Measurements from ENCODE around the gene NCDN. TPM values are rescaled to one million over a fixed set of nuclear protein-coding genes. Genes with fewer than 3 reads are reported as not detected.

Gene NCDN
- total RNA-seq, 1 donor from 2014 or later, result 24.5 TPM

- Histone ChIP-seq H3K36me3 (ENCODE audit: control insufficient read depth, insufficient read depth, low read length) (no peaks in the 10 kb centered on the region), H3K27me3 (ENCODE audit: control insufficient read depth, insufficient read depth, low read length) (no peaks in the 10 kb centered on the region), H3K4me3 (ENCODE audit: low read depth, low read length) (no peak overlapping the region)
- peak; percentile 85 for TF ChIP-seq CTCF (IDR thresholded peaks at IDR 0.05; ENCODE audit: insufficient read depth, low read length, poor library complexity, severe bottlenecking)
- DNase-seq (ENCODE audit: low read depth), result no peak
These were observed 6.7 kb downstream of the NCDN start for GRCh38 chr1:35564037-35564883.

- TF ChIP-seq CTCF (IDR thresholded peaks at IDR 0.05; ENCODE audit: insufficient read depth, low read length, poor library complexity, severe bottlenecking), result no peak
- H3K36me3 ChIP-seq (ENCODE audit: control insufficient read depth, insufficient read depth, low read length), result no peaks in the 10 kb centered on the region
- no peaks in the 10 kb centered on the region for H3K27me3 ChIP-seq (ENCODE audit: control insufficient read depth, insufficient read depth, low read length)
- H3K4me3 ChIP-seq (ENCODE audit: low read depth, low read length), result no peak overlapping the region
- no peak for DNase-seq (ENCODE audit: low read depth)
These were observed 7.5 kb downstream of the NCDN start for GRCh38 chr1:35564884-35565741.

GRCh38 chr1:35565742-35566133 lies 8.1 kb downstream of the NCDN start:
- Histone ChIP-seq H3K27me3 (ENCODE audit: control insufficient read depth, insufficient read depth, low read length) (no peaks in the 10 kb centered on the region), H3K4me3 (ENCODE audit: low read depth, low read length) (no peak overlapping the region), H3K36me3 (ENCODE audit: control insufficient read depth, insufficient read depth, low read length) (no peaks in the 10 kb centered on the region)
- no peak for DNase-seq (ENCODE audit: low read depth)
- TF ChIP-seq CTCF (IDR thresholded peaks at IDR 0.05; ENCODE audit: insufficient read depth, low read length, poor library complexity, severe bottlenecking), result no peak

- Histone ChIP-seq H3K36me3 (ENCODE audit: control insufficient read depth, insufficient read depth, low read length) (no peaks in the 10 kb centered on the region), H3K4me3 (ENCODE audit: low read depth, low read length) (no peak overlapping the region), H3K27me3 (ENCODE audit: control insufficient read depth, insufficient read depth, low read length) (peaks cover 20% of the 10 kb centered on the region)
- TF ChIP-seq CTCF (IDR thresholded peaks at IDR 0.05; ENCODE audit: insufficient read depth, low read length, poor library complexity, severe bottlenecking), result no peak
- no peak for DNase-seq (ENCODE audit: low read depth)
These were observed 10.5 kb downstream of the NCDN start for GRCh38 chr1:35567947-35568558.

GRCh38 chr1:35568975-35569395 lies 11.4 kb downstream of the NCDN start:
- no peaks in the 10 kb centered on the region for H3K36me3 ChIP-seq (ENCODE audit: control insufficient read depth, insufficient read depth, low read length)
- DNase-seq (ENCODE audit: low read depth), result no peak
- peak; percentile 89 for TF ChIP-seq CTCF (IDR thresholded peaks at IDR 0.05; ENCODE audit: insufficient read depth, low read length, poor library complexity, severe bottlenecking)
- no peak overlapping the region for H3K4me3 ChIP-seq (ENCODE audit: low read depth, low read length)
- peaks cover 29% of the 10 kb centered on the region for H3K27me3 ChIP-seq (ENCODE audit: control insufficient read depth, insufficient read depth, low read length)
